Endothelial cell of umbilical vein (primary cell): ENCODE data around the gene SH3RF3.

Experiments used
- EZH2 ChIP-seq: IDR thresholded peaks from 2 replicates; pipeline ENCODE4 v1.6.1; 2012; ENCODE audit warnings: borderline replicate concordance, low read depth, mild to moderate bottlenecking, moderate library complexity, low read length, inconsistent platforms; ENCODE audit not compliant: severe bottlenecking
- FOS ChIP-seq: IDR thresholded peaks from 2 replicates; pipeline ENCODE4 v1.6.1; 2011; ENCODE audit warnings: mild to moderate bottlenecking, low read length, moderate library complexity, borderline replicate concordance; ENCODE audit not compliant: insufficient read depth
- JUN ChIP-seq: IDR thresholded peaks from 2 replicates; pipeline ENCODE4 v1.6.1; 2011; ENCODE audit warnings: borderline replicate concordance, low read depth; ENCODE audit not compliant: insufficient read length, insufficient read depth
- MAX ChIP-seq: IDR thresholded peaks from 2 replicates; pipeline ENCODE4 v1.6.1; 2011; ENCODE audit not compliant: insufficient read depth, insufficient read length
- MYC ChIP-seq: IDR thresholded peaks from one replicate; pipeline ENCODE4 v1.6.1; 2011; ENCODE audit warnings: mild to moderate bottlenecking, low read depth, low read length
- POLR2A ChIP-seq: IDR thresholded peaks from 2 replicates; pipeline ENCODE4 v1.6.1; 2012; ENCODE audit warnings: low read depth, mild to moderate bottlenecking, control low read depth, low read length
- POLR2AphosphoS5 ChIP-seq: IDR thresholded peaks from 2 replicates; pipeline ENCODE4 v1.6.1; 2012; ENCODE audit warnings: low read depth, mild to moderate bottlenecking, control low read depth, low read length, moderate library complexity; ENCODE audit not compliant: insufficient read depth
- TF ChIP-seq, protein P1 (sequence below), 2 donors: IDR thresholded peaks; 1 replicate in 1 of 2; 2 replicates in 1 of 2; pipeline ENCODE4 v1.5.1; 2011; ENCODE audit warnings: low read length in 2 of 2, mild to moderate bottlenecking in 2 of 2, moderate library complexity in 2 of 2, control low read depth in 1 of 2, inconsistent platforms in 1 of 2, low read depth in 1 of 2; ENCODE audit not compliant: insufficient read depth in 1 of 2; ENCODE audit errors: extremely low read depth in 1 of 2

DNA sequence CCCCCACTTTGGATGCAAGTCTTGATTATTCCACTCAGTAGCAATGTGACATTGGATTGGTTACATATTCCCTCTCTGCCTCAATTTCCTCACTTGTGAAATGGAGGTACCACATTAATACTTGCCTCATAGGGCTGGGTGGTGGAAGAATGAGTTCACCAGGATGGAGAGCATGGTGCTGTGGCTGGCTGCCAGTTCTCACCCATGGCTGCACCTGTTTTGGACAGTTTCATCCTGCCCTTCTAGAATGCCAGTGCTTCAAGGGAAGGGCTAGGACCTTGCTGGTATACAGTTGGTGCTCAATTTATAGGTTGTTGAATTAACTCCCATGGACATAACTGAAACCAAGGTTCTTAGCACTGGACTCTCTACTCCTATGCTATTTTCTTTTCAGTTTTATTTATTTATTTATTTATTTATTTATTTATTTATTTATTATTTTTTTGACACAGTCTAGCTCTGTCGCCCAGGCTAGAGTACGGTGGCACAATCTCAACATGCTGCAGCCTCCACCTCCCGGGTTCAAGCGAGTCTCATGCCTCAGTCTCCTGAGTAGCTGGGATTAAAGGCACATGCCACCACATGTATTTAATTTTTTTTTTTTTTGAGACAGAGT lies 5.3 kb upstream of the SH3RF3 start:
- no peak for TF ChIP-seq POLR2AphosphoS5
- TF ChIP-seq, protein P1, sequence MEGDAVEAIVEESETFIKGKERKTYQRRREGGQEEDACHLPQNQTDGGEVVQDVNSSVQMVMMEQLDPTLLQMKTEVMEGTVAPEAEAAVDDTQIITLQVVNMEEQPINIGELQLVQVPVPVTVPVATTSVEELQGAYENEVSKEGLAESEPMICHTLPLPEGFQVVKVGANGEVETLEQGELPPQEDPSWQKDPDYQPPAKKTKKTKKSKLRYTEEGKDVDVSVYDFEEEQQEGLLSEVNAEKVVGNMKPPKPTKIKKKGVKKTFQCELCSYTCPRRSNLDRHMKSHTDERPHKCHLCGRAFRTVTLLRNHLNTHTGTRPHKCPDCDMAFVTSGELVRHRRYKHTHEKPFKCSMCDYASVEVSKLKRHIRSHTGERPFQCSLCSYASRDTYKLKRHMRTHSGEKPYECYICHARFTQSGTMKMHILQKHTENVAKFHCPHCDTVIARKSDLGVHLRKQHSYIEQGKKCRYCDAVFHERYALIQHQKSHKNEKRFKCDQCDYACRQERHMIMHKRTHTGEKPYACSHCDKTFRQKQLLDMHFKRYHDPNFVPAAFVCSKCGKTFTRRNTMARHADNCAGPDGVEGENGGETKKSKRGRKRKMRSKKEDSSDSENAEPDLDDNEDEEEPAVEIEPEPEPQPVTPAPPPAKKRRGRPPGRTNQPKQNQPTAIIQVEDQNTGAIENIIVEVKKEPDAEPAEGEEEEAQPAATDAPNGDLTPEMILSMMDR (IDR thresholded peaks at IDR 0.05; ENCODE audit: extremely low read depth in 1 of 2, insufficient read depth in 1 of 2, low read depth in 1 of 2, low read length in 2 of 2): no peak
- TF ChIP-seq FOS: no peak
- no peak for TF ChIP-seq MYC
- TF ChIP-seq POLR2A: no peak
- TF ChIP-seq EZH2: no peak
- TF ChIP-seq MAX: no peak
- no peak for TF ChIP-seq JUN
